Nephron progenitor cell (in vitro differentiated cells): ENCODE measurements around the gene FAM78A.

Experiments
- DNase-seq: peaks from one replicate; pipeline ENCODE4 v3.0.0; 2021
- H3K27ac Mint-ChIP-seq: 2 replicates; pipeline ENCODE4 v1.8.0; 2021; ENCODE audit warnings: mild to moderate bottlenecking, moderate library complexity, mixed read lengths
- H3K27me3 Mint-ChIP-seq: 2 replicates; pipeline ENCODE4 v1.8.0; 2021; ENCODE audit warnings: mild to moderate bottlenecking, low read depth, mixed read lengths; ENCODE audit not compliant: poor library complexity
- H3K36me3 Mint-ChIP-seq: 2 replicates; pipeline ENCODE4 v1.8.0; 2021; ENCODE audit warnings: low read depth, mixed read lengths
- H3K4me1 Mint-ChIP-seq: 2 replicates; pipeline ENCODE4 v1.8.0; 2021; ENCODE audit warnings: mixed read lengths
- H3K4me3 Mint-ChIP-seq: 2 replicates; pipeline ENCODE4 v1.8.0; 2021; ENCODE audit warnings: mild to moderate bottlenecking, moderate library complexity, mixed read lengths
- H3K9me3 Mint-ChIP-seq: 2 replicates; pipeline ENCODE4 v1.8.0; 2021; ENCODE audit warnings: mild to moderate bottlenecking, moderate library complexity, mixed read lengths
- TF ChIP-seq, protein P1 (sequence below): fragments of 200-600 bp; sonication (generic); IDR thresholded peaks from 2 replicates; pipeline ENCODE4 v1.5.0; 2021; ENCODE audit warnings: antibody characterized with exemption

The FAM78A gene

DNA sequence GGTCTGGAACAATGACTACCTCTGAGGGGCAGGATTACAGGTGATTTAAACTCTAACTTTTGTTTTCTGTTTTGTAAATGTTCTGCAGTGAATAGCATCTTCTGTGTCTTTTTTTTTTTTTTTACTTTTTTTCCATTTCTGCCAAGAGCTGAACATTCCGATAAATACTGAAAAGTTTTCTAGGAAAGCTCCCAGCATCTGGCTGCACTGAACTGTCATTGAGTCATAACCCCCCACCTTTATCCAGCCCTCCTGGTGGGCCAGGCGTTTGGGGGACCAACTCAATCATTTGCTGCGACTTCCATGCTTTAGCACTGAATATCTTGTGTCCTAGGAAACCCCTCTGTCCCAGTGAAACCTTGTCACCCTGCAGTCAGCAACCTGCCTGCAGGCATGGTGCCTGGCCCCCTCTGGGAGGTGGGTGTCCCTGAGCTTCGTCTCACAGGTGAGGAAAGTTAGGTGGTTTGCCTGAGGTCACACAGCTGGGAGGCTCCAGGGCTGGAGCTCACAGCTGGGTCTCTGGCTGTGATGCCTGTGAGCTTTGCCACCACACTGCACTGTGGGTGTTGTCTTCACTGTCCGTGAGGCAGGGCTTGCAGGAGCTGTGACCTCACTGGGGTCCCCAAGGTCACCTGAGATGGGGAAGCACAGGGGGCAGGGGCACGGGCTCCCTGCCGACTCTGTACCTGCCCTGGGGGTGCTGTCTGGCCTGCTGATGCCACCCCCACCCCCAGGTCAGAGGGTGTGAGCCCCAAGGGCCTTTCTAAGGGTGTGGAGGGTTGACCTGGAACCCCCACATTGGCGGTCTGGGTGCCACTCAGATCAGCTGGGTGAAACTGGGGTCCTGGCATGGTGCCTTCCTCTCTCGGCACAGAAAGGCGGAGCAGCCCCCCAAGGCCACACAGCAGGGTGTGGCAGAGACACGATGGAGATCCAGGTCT is 27.3 kb upstream of the FAM78A start:
- Mint-ChIP-seq H3K36me3 (no peaks in the 10 kb centered on the region), H3K9me3 (no peaks in the 10 kb centered on the region), H3K27ac (no peak overlapping the region), H3K4me1 (peaks cover 6% of the 10 kb centered on the region), H3K4me3 (no peak overlapping the region), H3K27me3 (peaks cover 4% of the 10 kb centered on the region)
- no peak for DNase-seq
- TF ChIP-seq, protein P1, sequence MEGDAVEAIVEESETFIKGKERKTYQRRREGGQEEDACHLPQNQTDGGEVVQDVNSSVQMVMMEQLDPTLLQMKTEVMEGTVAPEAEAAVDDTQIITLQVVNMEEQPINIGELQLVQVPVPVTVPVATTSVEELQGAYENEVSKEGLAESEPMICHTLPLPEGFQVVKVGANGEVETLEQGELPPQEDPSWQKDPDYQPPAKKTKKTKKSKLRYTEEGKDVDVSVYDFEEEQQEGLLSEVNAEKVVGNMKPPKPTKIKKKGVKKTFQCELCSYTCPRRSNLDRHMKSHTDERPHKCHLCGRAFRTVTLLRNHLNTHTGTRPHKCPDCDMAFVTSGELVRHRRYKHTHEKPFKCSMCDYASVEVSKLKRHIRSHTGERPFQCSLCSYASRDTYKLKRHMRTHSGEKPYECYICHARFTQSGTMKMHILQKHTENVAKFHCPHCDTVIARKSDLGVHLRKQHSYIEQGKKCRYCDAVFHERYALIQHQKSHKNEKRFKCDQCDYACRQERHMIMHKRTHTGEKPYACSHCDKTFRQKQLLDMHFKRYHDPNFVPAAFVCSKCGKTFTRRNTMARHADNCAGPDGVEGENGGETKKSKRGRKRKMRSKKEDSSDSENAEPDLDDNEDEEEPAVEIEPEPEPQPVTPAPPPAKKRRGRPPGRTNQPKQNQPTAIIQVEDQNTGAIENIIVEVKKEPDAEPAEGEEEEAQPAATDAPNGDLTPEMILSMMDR, result no peak

DNA sequence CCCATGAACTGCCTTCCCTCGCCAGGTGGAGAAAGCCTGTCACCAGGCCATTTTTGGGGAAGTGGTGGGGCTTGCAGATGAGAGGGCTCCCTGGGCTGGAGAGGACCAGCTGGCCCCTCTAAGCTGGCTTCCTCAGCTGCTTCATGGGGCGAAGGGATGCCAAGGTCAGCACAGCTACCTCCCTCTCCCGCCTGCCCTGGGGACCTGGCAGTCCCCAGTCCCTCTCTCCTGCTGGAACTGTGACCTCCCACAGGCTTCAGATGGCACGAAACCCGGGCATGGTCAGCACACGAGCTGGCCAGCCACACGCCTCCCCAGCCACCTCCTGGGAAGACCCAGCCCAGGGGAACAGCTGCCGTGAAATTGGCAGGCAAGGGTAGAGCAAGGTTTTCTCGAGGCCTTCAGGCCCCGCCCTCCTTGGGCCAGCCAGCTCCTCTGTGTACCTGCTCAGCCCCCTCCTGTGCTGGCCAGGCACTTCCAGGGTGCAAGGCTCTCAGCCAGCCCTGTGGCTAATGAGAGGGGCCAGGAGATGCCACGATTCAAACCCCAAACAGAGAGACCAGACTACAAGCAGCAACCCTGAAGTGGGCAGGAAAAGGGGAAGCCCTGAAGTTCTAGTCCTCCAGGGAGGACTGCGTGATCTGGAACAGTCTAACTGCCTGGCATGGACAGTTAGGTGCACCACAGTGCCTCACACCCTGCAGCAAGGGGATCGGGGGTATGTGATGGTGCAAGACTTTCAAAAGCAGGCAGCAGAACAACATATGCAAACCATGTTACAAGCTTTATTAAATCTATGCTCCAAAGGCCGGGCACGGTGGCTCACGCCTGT is 26.1 kb upstream of the FAM78A start:
- Mint-ChIP-seq H3K9me3 (no peaks in the 10 kb centered on the region), H3K27ac (no peak overlapping the region), H3K4me1 (peaks cover 12% of the 10 kb centered on the region), H3K27me3 (peaks cover 6% of the 10 kb centered on the region), H3K4me3 (no peak overlapping the region), H3K36me3 (no peaks in the 10 kb centered on the region)
- TF ChIP-seq, protein P1, result no peak
- DNase-seq, result no peak

DNA sequence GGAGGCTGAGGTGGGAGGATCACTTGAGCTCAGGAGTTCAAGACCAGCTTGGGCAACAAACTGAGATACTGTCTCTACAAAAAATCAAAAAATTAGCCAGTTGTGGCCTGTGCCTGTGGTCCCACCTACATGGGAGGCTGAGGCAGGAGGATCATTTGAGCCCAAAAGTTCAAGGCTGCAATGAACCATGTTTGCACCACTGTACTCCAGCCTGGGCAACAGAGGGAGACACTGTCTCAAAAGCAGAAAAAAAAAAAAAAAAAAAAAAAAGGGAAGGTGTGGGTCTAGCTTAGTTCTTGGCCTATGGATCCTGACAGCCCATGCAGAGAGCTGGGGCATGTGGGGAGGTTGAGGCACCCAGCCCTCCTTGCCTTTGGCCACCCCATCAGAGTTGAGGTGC is 24.1 kb upstream of the FAM78A start:
- no peak for DNase-seq
- no peaks in the 10 kb centered on the region for H3K36me3 Mint-ChIP-seq
- no peaks in the 10 kb centered on the region for H3K9me3 Mint-ChIP-seq
- no peak overlapping the region for H3K4me3 Mint-ChIP-seq
- TF ChIP-seq, protein P1, result no peak
- H3K27ac Mint-ChIP-seq, result no peak overlapping the region
- peaks cover 6% of the 10 kb centered on the region for H3K27me3 Mint-ChIP-seq
- H3K4me1 Mint-ChIP-seq, result peaks cover 18% of the 10 kb centered on the region

DNA sequence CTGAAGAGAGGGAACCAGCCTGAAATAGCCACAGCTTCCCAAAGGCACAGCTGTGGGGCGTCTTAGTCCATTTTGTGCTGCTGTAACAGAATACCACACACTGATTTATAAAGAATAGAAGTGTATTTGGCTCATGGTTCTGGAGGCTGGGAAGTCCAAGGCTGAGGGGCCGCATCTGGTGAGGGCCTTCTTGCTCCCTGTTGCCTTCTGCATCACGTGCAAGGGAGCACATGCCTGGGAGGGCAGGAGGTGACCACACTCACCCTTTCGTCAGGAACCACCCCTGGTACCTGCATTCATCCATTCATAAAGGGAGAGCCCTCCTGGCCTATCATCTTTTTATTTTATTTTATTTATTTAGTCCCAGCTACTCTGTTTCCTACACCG is 23.6 kb upstream of the FAM78A start:
- Mint-ChIP-seq H3K4me1 (peaks cover 18% of the 10 kb centered on the region), H3K27ac (no peak overlapping the region), H3K4me3 (no peak overlapping the region), H3K36me3 (no peaks in the 10 kb centered on the region), H3K27me3 (peaks cover 6% of the 10 kb centered on the region), H3K9me3 (no peaks in the 10 kb centered on the region)
- TF ChIP-seq, protein P1, result no peak
- DNase-seq, result no peak

DNA sequence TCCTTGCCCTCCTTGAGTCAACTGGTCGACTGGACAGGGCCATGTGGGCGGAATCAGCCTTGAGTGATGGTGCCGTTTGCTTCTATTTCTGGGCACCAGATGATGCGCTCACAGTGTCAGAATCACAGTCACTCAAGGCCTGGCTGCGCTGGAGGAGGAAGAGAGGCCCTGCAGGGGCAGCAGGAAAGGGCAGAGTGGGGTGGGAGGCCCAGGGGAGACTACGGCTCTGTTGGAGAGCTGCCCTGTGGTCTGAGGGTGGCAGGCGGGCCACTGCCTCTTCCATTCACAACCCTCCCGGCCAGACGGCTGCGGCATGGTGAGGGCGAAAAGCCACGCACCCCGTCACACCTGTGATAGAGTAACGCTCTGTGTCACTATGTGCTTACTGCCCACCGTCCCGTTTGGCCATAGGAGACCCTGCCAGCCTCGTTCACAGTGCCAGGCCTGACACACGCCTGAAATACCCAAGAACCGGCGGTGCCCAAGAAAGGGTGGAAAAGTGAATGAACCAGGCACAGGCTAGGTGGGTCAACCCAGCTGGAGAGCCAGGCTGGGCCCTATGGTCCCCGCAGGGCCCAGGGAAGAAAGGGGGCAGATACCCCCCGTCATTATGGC is 23.1 kb upstream of the FAM78A start:
- Mint-ChIP-seq H3K9me3 (no peaks in the 10 kb centered on the region), H3K27me3 (peaks cover 6% of the 10 kb centered on the region), H3K4me3 (no peak overlapping the region), H3K36me3 (no peaks in the 10 kb centered on the region), H3K4me1 (peaks cover 13% of the 10 kb centered on the region), H3K27ac (no peak overlapping the region)
- no peak for DNase-seq
- TF ChIP-seq, protein P1, result no peak
